CD4-positive, alpha-beta memory T cell (primary cell): Measurements from ENCODE around the gene POFUT2. TPM values are rescaled to one million over a fixed set of nuclear protein-coding genes. Genes with fewer than 3 reads are reported as not detected.

Source experiments
- CTCF ChIA-PET: fragments of 350-600 bp; sonication (Branson Sonifier 250); formaldehyde crosslinking; loops from one replicate; lab custom pipeline; 2021; ENCODE audit warnings: inconsistent platforms; ENCODE audit not compliant: partially characterized antibody; lab: Charles Lee
- POLR2A ChIA-PET: fragments of 350-600 bp; sonication (Branson Sonifier 250); formaldehyde crosslinking; loops from one replicate; lab custom pipeline; 2021; ENCODE audit not compliant: partially characterized antibody; lab: Charles Lee
- DNase-seq, 5 donors: peaks; one replicate each; pipeline versions ENCODE4 v3.0.0 to v3.0.0-alpha.2; 2020 to 2022; ENCODE audit warnings: mixed read lengths in 1 of 5
- H3K27ac ChIP-seq: one replicate; pipeline ENCODE4 v1.7.0; 2013; ENCODE audit warnings: low read depth, low read length
- H3K27me3 ChIP-seq: 2 replicates; pipeline ENCODE4 v1.7.0; 2013; ENCODE audit warnings: mild to moderate bottlenecking, low read length, moderate library complexity; ENCODE audit not compliant: insufficient read depth
- H3K36me3 ChIP-seq: 2 replicates; pipeline ENCODE4 v1.7.0; 2013; ENCODE audit warnings: mild to moderate bottlenecking, low read length, moderate library complexity; ENCODE audit not compliant: insufficient read depth
- H3K4me1 ChIP-seq: 2 replicates; pipeline ENCODE4 v1.7.0; 2013; ENCODE audit warnings: mild to moderate bottlenecking, low read length, moderate library complexity; ENCODE audit not compliant: insufficient read depth
- H3K4me3 ChIP-seq, 2 donors: one replicate each; pipeline ENCODE4 v1.7.0; 2013; ENCODE audit warnings: low read length in 2 of 2, mild to moderate bottlenecking in 1 of 2
- H3K9me3 ChIP-seq, 2 donors: one replicate each; pipeline ENCODE4 v1.7.0; 2013; ENCODE audit warnings: low read length in 2 of 2, control low read depth in 1 of 2; ENCODE audit not compliant: control insufficient read depth in 1 of 2
- H3K27ac Mint-ChIP-seq, 7 donors: one replicate each; pipeline ENCODE4 v1.8.0; 2020 to 2021; ENCODE audit warnings: mixed read lengths in 7 of 7, mild to moderate bottlenecking in 6 of 7, inconsistent platforms in 3 of 7, moderate library complexity in 3 of 7
- H3K27me3 Mint-ChIP-seq, 2 donors: one replicate each; pipeline ENCODE4 v1.8.0; 2020 to 2021; ENCODE audit warnings: mixed read lengths in 2 of 2
- H3K36me3 Mint-ChIP-seq, 2 donors: one replicate each; pipeline ENCODE4 v1.8.0; 2020 to 2021; ENCODE audit warnings: mixed read lengths in 2 of 2, inconsistent platforms in 1 of 2, mild to moderate bottlenecking in 1 of 2
- H3K4me1 Mint-ChIP-seq, 4 donors: one replicate each; pipeline ENCODE4 v1.8.0; 2020 to 2021; ENCODE audit warnings: mixed read lengths in 4 of 4, mild to moderate bottlenecking in 1 of 4
- H3K4me3 Mint-ChIP-seq, 8 donors: one replicate each; pipeline ENCODE4 v1.8.0; 2020 to 2021; ENCODE audit warnings: mixed read lengths in 8 of 8, mild to moderate bottlenecking in 7 of 8, moderate library complexity in 6 of 8, inconsistent platforms in 3 of 8
- H3K9me3 Mint-ChIP-seq, 8 donors: one replicate each; pipeline ENCODE4 v1.8.0; 2020 to 2021; ENCODE audit warnings: mixed read lengths in 8 of 8, mild to moderate bottlenecking in 5 of 8, inconsistent platforms in 3 of 8, moderate library complexity in 1 of 8
- intact Hi-C: fragments of 100-400 bp; cut with micrococcal nuclease; formaldehyde crosslinking; loops from one replicate; pipeline ENCODE4 v1.15.1; 2023
- polyA plus RNA-seq, 2 donors: library from polyadenylated mRNA; unstranded; fragments of 300-500 nt; fragmentation: Illumina TruSeq; gene quantifications; one replicate each; pipeline ENCODE4 v1.2.3, GENCODE V29; 2021
- total RNA-seq, 2 experiments: library from RNA; stranded (reverse); gene quantifications; one replicate each; pipeline ENCODE4 v1.2.3, GENCODE V29; 2021

Gene POFUT2
- total and polyA plus RNA-seq, 4 experiments from 2014 or later, result 2.8 to 40.8 (median 22.9) TPM

GRCh38 chr21:45250272-45250671 is 37.4 kb downstream of the POFUT2 start:
- Mint-ChIP-seq H3K4me1 (peaks cover 4 to 10% (median 7%) of the 10 kb centered on the region in 4 donors), H3K9me3 (no peaks in the 10 kb centered on the region), H3K4me3 (no peak overlapping the region), H3K27ac (peak overlapping the region in 2 of 7 donors; percentile 8 to 55), H3K36me3 (no peaks in the 10 kb centered on the region), H3K27me3 (peaks cover 2 to 15% of the 10 kb centered on the region in 2 donors)
- intact Hi-C loops, result no loop called here
- ChIA-PET CTCF (no interaction called here), POLR2A (no interaction called here)
- Histone ChIP-seq H3K36me3 (no peaks in the 10 kb centered on the region), H3K27me3 (no peaks in the 10 kb centered on the region), H3K9me3 (no peaks in the 10 kb centered on the region), H3K4me3 (no peak overlapping the region), H3K27ac (no peak overlapping the region), H3K4me1 (peaks cover 5% of the 10 kb centered on the region)
- DNase-seq, result no peak

GRCh38 chr21:45249626-45250025 is 38.1 kb downstream of the POFUT2 start:
- H3K4me1 ChIP-seq, result no peaks in the 10 kb centered on the region
- H3K27me3 ChIP-seq, result no peaks in the 10 kb centered on the region
- Mint-ChIP-seq H3K4me1 (peaks cover 0 to 5% (median 2%) of the 10 kb centered on the region in 4 donors), H3K27ac (no peak overlapping the region), H3K9me3 (peaks cover 0 to under 1% (median 0%) of the 10 kb centered on the region in 8 donors), H3K36me3 (no peaks in the 10 kb centered on the region), H3K4me3 (no peak overlapping the region), H3K27me3 (peaks cover 2 to 9% of the 10 kb centered on the region in 2 donors)
- no peaks in the 10 kb centered on the region for H3K36me3 ChIP-seq
- H3K4me3 ChIP-seq, result no peak overlapping the region
- intact Hi-C loops, result no loop called here
- H3K27ac ChIP-seq, result no peak overlapping the region
- POLR2A ChIA-PET, result no interaction called here
- H3K9me3 ChIP-seq, result no peaks in the 10 kb centered on the region
- DNase-seq, result no peak
- CTCF ChIA-PET, result no interaction called here

GRCh38 chr21:45248893-45249381 is 38.8 kb downstream of the POFUT2 start:
- Histone ChIP-seq H3K9me3 (no peaks in the 10 kb centered on the region), H3K27me3 (no peaks in the 10 kb centered on the region), H3K27ac (no peak overlapping the region), H3K4me3 (no peak overlapping the region), H3K4me1 (no peaks in the 10 kb centered on the region), H3K36me3 (no peaks in the 10 kb centered on the region)
- Mint-ChIP-seq H3K27me3 (peaks cover 2 to 4% of the 10 kb centered on the region in 2 donors), H3K4me1 (no peaks in the 10 kb centered on the region), H3K9me3 (peaks cover 0 to 8% (median 5%) of the 10 kb centered on the region in 8 donors), H3K4me3 (no peak overlapping the region), H3K36me3 (peaks cover 0 to 5% of the 10 kb centered on the region in 2 donors), H3K27ac (no peak overlapping the region)
- intact Hi-C loops, result no loop called here
- POLR2A ChIA-PET, result no interaction called here
- CTCF ChIA-PET, result no interaction called here
- no peak for DNase-seq

GRCh38 chr21:45248301-45248892 is 39.3 kb downstream of the POFUT2 start:
- Mint-ChIP-seq H3K4me1 (no peaks in the 10 kb centered on the region), H3K9me3 (peaks cover 0 to 13% (median 10%) of the 10 kb centered on the region in 8 donors), H3K27me3 (peaks cover 2 to 4% of the 10 kb centered on the region in 2 donors), H3K4me3 (no peak overlapping the region), H3K27ac (no peak overlapping the region), H3K36me3 (peaks cover 0 to 10% of the 10 kb centered on the region in 2 donors)
- intact Hi-C loops, result no loop called here
- no peak overlapping the region for H3K4me3 ChIP-seq
- no peaks in the 10 kb centered on the region for H3K36me3 ChIP-seq
- ChIA-PET CTCF (no interaction called here), POLR2A (no interaction called here)
- H3K27ac ChIP-seq, result no peak overlapping the region
- H3K9me3 ChIP-seq, result peaks cover 0 to 3% of the 10 kb centered on the region in 2 donors
- DNase-seq, result no peak
- no peaks in the 10 kb centered on the region for H3K4me1 ChIP-seq
- H3K27me3 ChIP-seq, result no peaks in the 10 kb centered on the region

GRCh38 chr21:45246386-45247320 is 41.0 kb downstream of the POFUT2 start:
- Mint-ChIP-seq H3K4me3 (no peak overlapping the region), H3K27ac (no peak overlapping the region), H3K36me3 (peaks cover 0 to 10% of the 10 kb centered on the region in 2 donors), H3K27me3 (peaks cover 2 to 4% of the 10 kb centered on the region in 2 donors), H3K4me1 (no peaks in the 10 kb centered on the region), H3K9me3 (peaks cover 0 to 30% (median 16%) of the 10 kb centered on the region in 8 donors)
- no peaks in the 10 kb centered on the region for H3K36me3 ChIP-seq
- POLR2A ChIA-PET, result no interaction called here
- no peak for DNase-seq
- no peaks in the 10 kb centered on the region for H3K4me1 ChIP-seq
- H3K9me3 ChIP-seq, result peaks cover 0 to 5% of the 10 kb centered on the region in 2 donors
- no peaks in the 10 kb centered on the region for H3K27me3 ChIP-seq
- H3K27ac ChIP-seq, result no peak overlapping the region
- intact Hi-C loops, result no loop called here
- H3K4me3 ChIP-seq, result no peak overlapping the region
- CTCF ChIA-PET, result no interaction called here

- Mint-ChIP-seq H3K4me1 (no peaks in the 10 kb centered on the region), H3K36me3 (peaks cover 0 to 10% of the 10 kb centered on the region in 2 donors), H3K27me3 (peaks cover 2 to 4% of the 10 kb centered on the region in 2 donors), H3K4me3 (no peak overlapping the region), H3K27ac (no peak overlapping the region), H3K9me3 (peaks cover 0 to 33% (median 18%) of the 10 kb centered on the region in 8 donors)
- no peak overlapping the region for H3K4me3 ChIP-seq
- CTCF ChIA-PET, result no interaction called here
- no peaks in the 10 kb centered on the region for H3K27me3 ChIP-seq
- peaks cover 0 to 5% of the 10 kb centered on the region in 2 donors for H3K9me3 ChIP-seq
- intact Hi-C loops, result no loop called here
- no peak for DNase-seq
- POLR2A ChIA-PET, result no interaction called here
- H3K27ac ChIP-seq, result no peak overlapping the region
- H3K4me1 ChIP-seq, result no peaks in the 10 kb centered on the region
- H3K36me3 ChIP-seq, result no peaks in the 10 kb centered on the region
Observed at GRCh38 chr21:45244799-45245340, 42.8 kb downstream of the POFUT2 start.

GRCh38 chr21:45243603-45244002 is 44.1 kb downstream of the POFUT2 start:
- Mint-ChIP-seq H3K36me3 (peaks cover 0 to 10% of the 10 kb centered on the region in 2 donors), H3K27me3 (peaks cover 2 to 4% of the 10 kb centered on the region in 2 donors), H3K4me3 (no peak overlapping the region), H3K27ac (no peak overlapping the region), H3K4me1 (no peaks in the 10 kb centered on the region), H3K9me3 (peaks cover 0 to 33% (median 18%) of the 10 kb centered on the region in 8 donors)
- ChIA-PET CTCF (no interaction called here), POLR2A (no interaction called here)
- no peak for DNase-seq
- Histone ChIP-seq H3K27ac (no peak overlapping the region), H3K4me3 (no peak overlapping the region), H3K27me3 (no peaks in the 10 kb centered on the region), H3K9me3 (peaks cover 0 to 5% of the 10 kb centered on the region in 2 donors), H3K36me3 (no peaks in the 10 kb centered on the region), H3K4me1 (no peaks in the 10 kb centered on the region)
- intact Hi-C loops, result no loop called here
